Right lobe of liver (tissue), 6 donors: ENCODE results near the gene ARAP3. TPM values are rescaled to one million over a fixed set of nuclear protein-coding genes. Genes with fewer than 3 reads are reported as not detected.

Experiments
- ATAC-seq, 4 donors: fragments of 200-7000 bp; cut with Tn5 transposase; one replicate each; pipeline ENCODE4 v1.9.1; 2020; ENCODE audit warnings: mild to moderate bottlenecking in 4 of 4, moderate library complexity in 4 of 4
- DNase-seq, 3 donors: peaks; one replicate each; pipeline ENCODE4 v3.0.0-alpha.2; 2020
- H3K27ac ChIP-seq, 3 donors: fragments of 200-600 bp; one replicate each; pipeline ENCODE4 v1.8.0; 2022
- H3K27me3 ChIP-seq, 2 donors: fragments of 200-600 bp; one replicate each; pipeline ENCODE4 v1.8.0; 2022
- H3K36me3 ChIP-seq, 4 donors: fragments of 200-600 bp; sonication (generic) in 1 of 4; one replicate each; pipeline versions ENCODE4 v1.5.1 to v1.8.0; 2017 to 2022; ENCODE audit warnings: control low read depth in 1 of 4
- H3K4me1 ChIP-seq, 4 donors: fragments of 200-600 bp; sonication (generic) in 1 of 4; one replicate each; pipeline versions ENCODE4 v1.5.1 to v1.8.0; 2017 to 2022; ENCODE audit warnings: control low read depth in 1 of 4
- H3K4me3 ChIP-seq, 3 donors: fragments of 200-600 bp; one replicate each; pipeline ENCODE4 v1.8.0; 2022
- H3K9me3 ChIP-seq, 4 donors: fragments of 200-600 bp; sonication (generic) in 1 of 4; one replicate each; pipeline versions ENCODE4 v1.5.1 to v1.8.0; 2017 to 2022; ENCODE audit warnings: control low read depth in 1 of 4
- POLR2A ChIP-seq: fragments of 450-650 bp; IDR thresholded peaks from one replicate; pipeline ENCODE4 v1.6.1; 2017; ENCODE audit warnings: antibody characterized with exemption, mild to moderate bottlenecking
- WGBS: methylation state at CpG from one replicate; pipeline ENCODE4 v1.1.6; 2018; ENCODE audit warnings: low coverage, low lambda C conversion rate; ENCODE audit not compliant: insufficient coverage; ENCODE audit errors: missing lambda C conversion rate; 5-methylcytosine and 5-hydroxymethylcytosine counted together
- intact Hi-C, 2 donors: fragments of 100-400 bp; cut with DNase I; formaldehyde crosslinking; loops; one replicate each; pipeline versions ENCODE4 v1.11.2 to v1.14.1; 2022
- total RNA-seq, 6 experiments: library from RNA; depleted of rRNA in 2 of 6; stranded (reverse); fragments of >200 nt in 2 of 6; fragmentation: NEBNext Ultra II Directional in 3 of 6; extraction: Animal tissue kit (Norgen Biotek cat#: 25700) in 3 of 6; gene quantifications; one replicate each; pipeline versions ENCODE4 v1.1.0 to v1.2.4, GENCODE V29; 2016 to 2023
- TF ChIP-seq, protein P1 (sequence below), 4 donors: fragments of 200-600 bp in 3 of 4; fragments of 450-650 bp in 1 of 4; IDR thresholded peaks; one replicate each; pipeline versions ENCODE4 v1.5.1 to v1.8.0; 2016 to 2022; ENCODE audit warnings: antibody characterized with exemption in 4 of 4, mild to moderate bottlenecking in 2 of 4
- donor health status: DM: no; HTN: yes; CAD: no.
- donor health status: DM: no; HTN: no; CAD: no.
- donor health status: DM: no; HTN: no; CAD: no.
- donor health status: DM: no; HTN: yes; CAD: no.
- donor health status: DM: no; HTN: yes; CAD: no.

The ARAP3 gene
- total RNA-seq, 6 experiments from 2014 or later = 1.4 to 6.0 (median 3.7) TPM

DNA sequence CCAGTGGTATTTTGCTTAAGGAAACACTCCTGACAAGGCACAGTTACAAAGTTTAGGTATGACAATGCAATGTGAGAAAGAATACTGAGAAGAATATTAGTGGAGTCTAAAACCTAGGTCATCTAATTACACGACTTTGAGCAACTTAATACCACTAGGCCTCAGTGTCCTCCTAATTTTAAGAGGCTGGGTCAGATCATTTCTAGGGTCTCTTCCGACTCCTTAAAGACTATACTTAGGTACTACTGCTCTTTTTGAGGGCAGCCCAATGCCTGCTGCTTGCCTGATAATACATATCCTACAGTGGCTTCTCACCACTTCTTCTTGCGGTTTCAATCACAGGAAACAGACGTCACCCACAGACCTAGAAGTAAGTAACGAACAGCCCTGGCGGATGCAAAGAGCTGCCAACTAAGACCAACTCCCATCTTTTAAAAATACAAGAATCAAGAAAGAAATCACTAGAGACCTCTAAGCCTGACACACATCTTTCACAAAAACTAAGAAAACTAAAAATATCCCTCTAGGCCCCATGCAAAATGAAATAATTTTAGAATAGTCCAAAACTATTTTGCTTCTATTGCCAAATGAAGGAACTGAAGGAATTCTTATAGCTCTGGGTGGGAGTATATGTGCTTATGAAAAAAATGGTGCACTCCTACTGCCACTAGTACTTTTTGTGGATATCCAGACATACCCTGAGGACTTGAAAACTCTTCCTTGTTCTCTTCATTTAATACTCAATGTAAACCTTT, 76.3 kb downstream of the ARAP3 start:
- intact Hi-C loops = no loop called here
- peak overlapping the region in 2 of 3 donors; percentile 10 to 16 for H3K27ac ChIP-seq
- H3K9me3 ChIP-seq = no peaks in the 10 kb centered on the region
- WGBS = 55% methylated on average over 6 of the region's 6 CpGs
- ATAC-seq (peak; percentile 41 to 59 (median 53)), DNase-seq (peak in 1 of 3 donors; percentile 27)
- peaks cover 0 to 64% (median 24%) of the 10 kb centered on the region in 4 donors for H3K4me1 ChIP-seq
- H3K36me3 ChIP-seq = no peaks in the 10 kb centered on the region
- TF ChIP-seq, protein P1, sequence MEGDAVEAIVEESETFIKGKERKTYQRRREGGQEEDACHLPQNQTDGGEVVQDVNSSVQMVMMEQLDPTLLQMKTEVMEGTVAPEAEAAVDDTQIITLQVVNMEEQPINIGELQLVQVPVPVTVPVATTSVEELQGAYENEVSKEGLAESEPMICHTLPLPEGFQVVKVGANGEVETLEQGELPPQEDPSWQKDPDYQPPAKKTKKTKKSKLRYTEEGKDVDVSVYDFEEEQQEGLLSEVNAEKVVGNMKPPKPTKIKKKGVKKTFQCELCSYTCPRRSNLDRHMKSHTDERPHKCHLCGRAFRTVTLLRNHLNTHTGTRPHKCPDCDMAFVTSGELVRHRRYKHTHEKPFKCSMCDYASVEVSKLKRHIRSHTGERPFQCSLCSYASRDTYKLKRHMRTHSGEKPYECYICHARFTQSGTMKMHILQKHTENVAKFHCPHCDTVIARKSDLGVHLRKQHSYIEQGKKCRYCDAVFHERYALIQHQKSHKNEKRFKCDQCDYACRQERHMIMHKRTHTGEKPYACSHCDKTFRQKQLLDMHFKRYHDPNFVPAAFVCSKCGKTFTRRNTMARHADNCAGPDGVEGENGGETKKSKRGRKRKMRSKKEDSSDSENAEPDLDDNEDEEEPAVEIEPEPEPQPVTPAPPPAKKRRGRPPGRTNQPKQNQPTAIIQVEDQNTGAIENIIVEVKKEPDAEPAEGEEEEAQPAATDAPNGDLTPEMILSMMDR (IDR thresholded peaks at IDR 0.05) = no peak
- TF ChIP-seq POLR2A = no peak
- no peak overlapping the region for H3K4me3 ChIP-seq
- no peaks in the 10 kb centered on the region for H3K27me3 ChIP-seq

DNA sequence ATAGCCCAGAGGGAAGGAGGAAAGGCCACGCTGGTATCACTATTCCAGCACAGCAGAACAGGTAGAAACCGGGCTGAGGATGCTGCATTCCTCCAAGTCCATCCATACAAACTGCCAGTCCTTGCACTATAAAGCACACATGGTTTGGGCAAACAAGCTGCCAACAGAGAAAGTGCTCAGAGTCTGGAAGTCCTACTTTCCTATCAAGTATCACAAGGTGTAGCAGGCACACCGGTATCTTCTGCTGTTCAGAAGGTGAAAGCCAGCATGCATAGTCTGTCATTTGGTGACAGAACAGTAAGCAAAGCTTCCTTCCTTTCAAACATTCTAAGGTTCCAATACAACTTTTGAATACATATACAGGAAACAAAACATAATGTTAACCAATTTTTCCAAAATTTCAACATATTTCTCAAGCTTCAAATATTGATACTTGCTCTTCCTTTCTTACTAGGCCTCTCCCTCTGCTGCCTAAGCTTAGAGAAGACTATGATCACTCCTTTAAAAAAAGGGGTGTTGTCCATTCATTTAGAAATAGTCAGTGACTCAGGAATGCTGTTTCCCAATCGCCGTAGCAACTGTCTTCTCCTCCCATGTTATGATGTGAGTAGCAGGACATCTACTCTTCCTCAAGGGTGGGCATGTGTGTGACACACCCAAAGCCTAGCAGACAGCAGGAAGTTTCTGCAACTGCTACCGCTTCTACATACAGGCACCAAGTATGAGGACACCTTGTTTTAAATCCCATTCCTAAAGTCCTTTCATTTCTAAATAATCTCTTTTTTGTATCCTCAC, 77.9 kb downstream of the ARAP3 start:
- H3K9me3 ChIP-seq = no peaks in the 10 kb centered on the region
- peaks cover 0 to 69% (median 22%) of the 10 kb centered on the region in 4 donors for H3K4me1 ChIP-seq
- peak overlapping the region in 1 of 3 donors; percentile 1 for H3K27ac ChIP-seq
- WGBS = 26% methylated on average over 5 of the region's 6 CpGs
- DNase-seq (no peak), ATAC-seq (peak; percentile 41 to 70 (median 55))
- no peaks in the 10 kb centered on the region for H3K36me3 ChIP-seq
- intact Hi-C loops = no loop called here
- no peak for TF ChIP-seq POLR2A
- TF ChIP-seq, protein P1 (IDR thresholded peaks at IDR 0.05) = no peak
- H3K27me3 ChIP-seq = no peaks in the 10 kb centered on the region
- H3K4me3 ChIP-seq = no peak overlapping the region

Other genes with a start within 250 kb of the ARAP3 start
- 10 to 100 TPM in 1 of 6 experiments, 1 to 10 TPM in 5; 6.1 to 10.6 (median 7.6) TPM for gene PCDHGC3, start 206.3 kb downstream of the ARAP3 start, total RNA-seq
- gene PCDHGC4, start 197.2 kb downstream of the ARAP3 start, total RNA-seq = 10 to 100 TPM in 1 of 6 experiments, under 1 TPM in 5; 0.20 to 10.7 (median 0.34) TPM
- gene PCDHGC5, start 193.1 kb downstream of the ARAP3 start, total RNA-seq = under 1 TPM; 0.24 to 0.37 (median 0.32) TPM
- 100 to 1,000 TPM in 4 of 6 experiments, 10 to 100 TPM in 2; 93.7 to 114 (median 107) TPM for gene DIAPH1, start 63.2 kb downstream of the ARAP3 start, total RNA-seq
- 10 to 100 TPM; 18.2 to 26.5 (median 23.3) TPM for gene HDAC3, start 45.4 kb downstream of the ARAP3 start, total RNA-seq
- 1 to 10 TPM in 4 of 6 experiments, under 1 TPM in 2; 0.53 to 2.6 (median 1.2) TPM for gene RELL2, start 45.2 kb downstream of the ARAP3 start, total RNA-seq
- gene FCHSD1, start 30.8 kb downstream of the ARAP3 start, total RNA-seq = 1 to 10 TPM in 5 of 6 experiments, under 1 TPM in 1; 0.77 to 6.4 (median 3.3) TPM
- 10 to 100 TPM; 20.8 to 44.1 (median 29.4) TPM for gene PCDH1, start 196.2 kb upstream of the ARAP3 start, total RNA-seq
- 10 to 100 TPM; 39.4 to 57.9 (median 43.8) TPM for gene DELE1, start 241.6 kb upstream of the ARAP3 start, total RNA-seq